DOHH2 (cell line): Measurements from ENCODE around the gene ACOX3.

Source experiments
- EZH2phosphoT487 ChIP-seq: fragments of 200-600 bp; sonication (generic); IDR thresholded peaks from 2 replicates; pipeline ENCODE4 v1.6.1; 2017; ENCODE audit warnings: borderline replicate concordance, mild to moderate bottlenecking, antibody characterized with exemption, low read length, moderate library complexity, mixed read lengths
- TF ChIP-seq, protein P1 (sequence below): fragments of 200-600 bp; sonication (generic); IDR thresholded peaks from one replicate; pipeline ENCODE4 v1.5.1; 2014; ENCODE audit warnings: antibody characterized with exemption, mild to moderate bottlenecking, low read depth, low read length; ENCODE audit not compliant: poor library complexity, severe bottlenecking

DNA sequence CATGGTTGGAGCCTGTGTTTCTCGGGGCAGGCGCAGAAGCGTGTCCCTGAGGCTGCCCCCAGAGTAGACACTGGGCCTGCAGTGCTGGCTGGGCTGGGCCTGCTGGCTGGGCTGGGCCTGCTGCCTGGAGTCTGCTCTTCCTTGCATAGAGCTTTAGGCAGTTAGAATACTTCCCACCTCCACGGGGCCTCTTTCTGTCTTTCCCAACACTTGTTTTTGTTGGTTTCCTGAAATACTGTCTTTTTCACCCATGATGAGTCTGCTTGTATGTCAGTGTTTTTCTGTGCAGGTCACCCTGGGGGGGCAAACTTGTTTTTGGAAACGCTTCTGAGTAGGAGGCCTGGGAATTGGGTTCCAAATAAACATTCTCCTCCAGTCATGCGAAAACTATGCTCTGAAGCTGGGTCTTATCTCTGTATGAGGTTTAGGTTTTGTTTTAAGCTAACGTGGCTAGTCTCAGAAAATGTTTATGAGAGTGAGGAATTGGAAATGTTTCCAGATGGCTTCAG is 32.2 kb upstream of the ACOX3 start:
- TF ChIP-seq, protein P1, sequence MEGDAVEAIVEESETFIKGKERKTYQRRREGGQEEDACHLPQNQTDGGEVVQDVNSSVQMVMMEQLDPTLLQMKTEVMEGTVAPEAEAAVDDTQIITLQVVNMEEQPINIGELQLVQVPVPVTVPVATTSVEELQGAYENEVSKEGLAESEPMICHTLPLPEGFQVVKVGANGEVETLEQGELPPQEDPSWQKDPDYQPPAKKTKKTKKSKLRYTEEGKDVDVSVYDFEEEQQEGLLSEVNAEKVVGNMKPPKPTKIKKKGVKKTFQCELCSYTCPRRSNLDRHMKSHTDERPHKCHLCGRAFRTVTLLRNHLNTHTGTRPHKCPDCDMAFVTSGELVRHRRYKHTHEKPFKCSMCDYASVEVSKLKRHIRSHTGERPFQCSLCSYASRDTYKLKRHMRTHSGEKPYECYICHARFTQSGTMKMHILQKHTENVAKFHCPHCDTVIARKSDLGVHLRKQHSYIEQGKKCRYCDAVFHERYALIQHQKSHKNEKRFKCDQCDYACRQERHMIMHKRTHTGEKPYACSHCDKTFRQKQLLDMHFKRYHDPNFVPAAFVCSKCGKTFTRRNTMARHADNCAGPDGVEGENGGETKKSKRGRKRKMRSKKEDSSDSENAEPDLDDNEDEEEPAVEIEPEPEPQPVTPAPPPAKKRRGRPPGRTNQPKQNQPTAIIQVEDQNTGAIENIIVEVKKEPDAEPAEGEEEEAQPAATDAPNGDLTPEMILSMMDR: no peak
- no peak for TF ChIP-seq EZH2phosphoT487
